Spleen (tissue), 7 donors: ENCODE measurements around the gene WDR54.

Source experiments
- POLR2A ChIP-seq, 3 donors: fragments of 450-650 bp; IDR thresholded peaks; one replicate each; pipeline ENCODE4 v1.5.1; 2017; ENCODE audit warnings: antibody characterized with exemption in 3 of 3, mild to moderate bottlenecking in 1 of 3
- POLR2AphosphoS5 ChIP-seq, 3 donors: sonication (generic); formaldehyde crosslinking; IDR thresholded peaks; one replicate each; pipeline ENCODE4 v1.5.1; 2017; ENCODE audit warnings: antibody characterized with exemption in 3 of 3
- TF ChIP-seq, protein P1 (sequence below), 11 experiments: fragments of 200-600 bp in 7 of 11; fragments of 450-650 bp in 4 of 11; sonication (generic) in 4 of 11; IDR thresholded peaks in 8 of 11; conservative IDR thresholded peaks in 3 of 11; 1 replicate in 7 of 11; 2 replicates in 4 of 11; pipeline versions ENCODE4 v1.4.0 to v1.8.0; 2016 to 2021; ENCODE audit warnings: antibody characterized with exemption in 11 of 11, inconsistent platforms in 4 of 11, mild to moderate bottlenecking in 1 of 11
- donor health status: DM: no; HTN: no; CAD: no; lungs with moderate emphysema.
- donor health status: DM: no; HTN: no; CAD: no.
- donor health status: DM: no; HTN: no; CAD: no.

DNA sequence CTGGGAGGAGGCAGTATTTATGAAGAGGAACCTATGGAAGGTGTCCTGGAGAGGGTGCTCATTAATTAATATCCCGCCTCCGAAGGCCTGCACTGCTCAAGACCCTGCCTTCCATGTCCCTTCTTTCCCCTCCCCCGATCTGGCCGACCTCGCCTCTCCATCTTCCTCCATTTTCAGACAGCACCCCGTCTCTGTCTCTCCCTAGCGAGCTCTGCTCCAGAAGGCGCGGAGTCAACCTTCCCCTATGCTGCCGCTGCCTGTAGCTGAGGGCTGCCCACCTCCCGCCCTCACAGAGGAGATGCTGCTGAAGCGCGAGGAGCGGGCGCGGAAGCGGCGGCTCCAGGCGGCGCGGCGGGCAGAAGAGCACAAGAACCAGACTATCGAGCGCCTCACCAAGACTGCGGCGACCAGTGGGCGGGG, 35.6 kb downstream of the WDR54 start:
- TF ChIP-seq POLR2A (IDR thresholded peaks at IDR 0.05) (no peak), POLR2AphosphoS5 (IDR thresholded peaks at IDR 0.05) (no peak)
- TF ChIP-seq, protein P1, sequence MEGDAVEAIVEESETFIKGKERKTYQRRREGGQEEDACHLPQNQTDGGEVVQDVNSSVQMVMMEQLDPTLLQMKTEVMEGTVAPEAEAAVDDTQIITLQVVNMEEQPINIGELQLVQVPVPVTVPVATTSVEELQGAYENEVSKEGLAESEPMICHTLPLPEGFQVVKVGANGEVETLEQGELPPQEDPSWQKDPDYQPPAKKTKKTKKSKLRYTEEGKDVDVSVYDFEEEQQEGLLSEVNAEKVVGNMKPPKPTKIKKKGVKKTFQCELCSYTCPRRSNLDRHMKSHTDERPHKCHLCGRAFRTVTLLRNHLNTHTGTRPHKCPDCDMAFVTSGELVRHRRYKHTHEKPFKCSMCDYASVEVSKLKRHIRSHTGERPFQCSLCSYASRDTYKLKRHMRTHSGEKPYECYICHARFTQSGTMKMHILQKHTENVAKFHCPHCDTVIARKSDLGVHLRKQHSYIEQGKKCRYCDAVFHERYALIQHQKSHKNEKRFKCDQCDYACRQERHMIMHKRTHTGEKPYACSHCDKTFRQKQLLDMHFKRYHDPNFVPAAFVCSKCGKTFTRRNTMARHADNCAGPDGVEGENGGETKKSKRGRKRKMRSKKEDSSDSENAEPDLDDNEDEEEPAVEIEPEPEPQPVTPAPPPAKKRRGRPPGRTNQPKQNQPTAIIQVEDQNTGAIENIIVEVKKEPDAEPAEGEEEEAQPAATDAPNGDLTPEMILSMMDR (IDR thresholded peaks at IDR 0.05 in 8 of 11, conservative IDR thresholded peaks at IDR 0.05 in 3 of 11): no peak
